ENCODE measurements around the gene IKZF3.
"Not testable (repeated sequence)": the region's sequence is repeated elsewhere in the genome, so short reads cannot be mapped to it uniquely, and the experiment has no call there.

Gene IKZF3

DNA sequence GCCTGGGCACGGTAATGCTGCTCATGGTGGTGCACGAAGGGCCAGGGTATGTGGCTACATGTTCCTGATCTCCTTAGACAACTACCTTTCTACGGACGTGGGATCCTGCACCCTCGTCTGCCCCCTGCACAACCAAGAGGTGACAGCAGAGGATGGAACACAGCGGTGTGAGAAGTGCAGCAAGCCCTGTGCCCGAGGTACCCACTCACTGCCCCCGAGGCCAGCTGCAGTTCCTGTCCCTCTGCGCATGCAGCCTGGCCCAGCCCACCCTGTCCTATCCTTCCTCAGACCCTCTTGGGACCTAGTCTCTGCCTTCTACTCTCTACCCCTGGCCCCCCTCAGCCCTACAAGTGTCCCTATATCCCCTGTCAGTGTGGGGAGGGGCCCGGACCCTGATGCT lies 152.3 kb downstream of the IKZF3 start:
- DNase-seq (ENCODE audit: low read depth): no peak
- no peak overlapping the region for H3K4me3 ChIP-seq (ENCODE audit: control insufficient read depth, low read depth, low read length)
- TF ChIP-seq, protein P1, sequence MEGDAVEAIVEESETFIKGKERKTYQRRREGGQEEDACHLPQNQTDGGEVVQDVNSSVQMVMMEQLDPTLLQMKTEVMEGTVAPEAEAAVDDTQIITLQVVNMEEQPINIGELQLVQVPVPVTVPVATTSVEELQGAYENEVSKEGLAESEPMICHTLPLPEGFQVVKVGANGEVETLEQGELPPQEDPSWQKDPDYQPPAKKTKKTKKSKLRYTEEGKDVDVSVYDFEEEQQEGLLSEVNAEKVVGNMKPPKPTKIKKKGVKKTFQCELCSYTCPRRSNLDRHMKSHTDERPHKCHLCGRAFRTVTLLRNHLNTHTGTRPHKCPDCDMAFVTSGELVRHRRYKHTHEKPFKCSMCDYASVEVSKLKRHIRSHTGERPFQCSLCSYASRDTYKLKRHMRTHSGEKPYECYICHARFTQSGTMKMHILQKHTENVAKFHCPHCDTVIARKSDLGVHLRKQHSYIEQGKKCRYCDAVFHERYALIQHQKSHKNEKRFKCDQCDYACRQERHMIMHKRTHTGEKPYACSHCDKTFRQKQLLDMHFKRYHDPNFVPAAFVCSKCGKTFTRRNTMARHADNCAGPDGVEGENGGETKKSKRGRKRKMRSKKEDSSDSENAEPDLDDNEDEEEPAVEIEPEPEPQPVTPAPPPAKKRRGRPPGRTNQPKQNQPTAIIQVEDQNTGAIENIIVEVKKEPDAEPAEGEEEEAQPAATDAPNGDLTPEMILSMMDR (conservative IDR thresholded peaks at IDR 0.05; ENCODE audit: control insufficient read depth, insufficient read depth, low read depth, low read length): no peak

GRCh38 chr17:39711071-39711470 lies 153.0 kb downstream of the IKZF3 start:
- not testable (repeated sequence) for DNase-seq (ENCODE audit: low read depth); H3K4me3 ChIP-seq (ENCODE audit: control insufficient read depth, low read depth, low read length)

- TF ChIP-seq, protein P1 (conservative IDR thresholded peaks at IDR 0.05; ENCODE audit: control insufficient read depth, insufficient read depth, low read depth, low read length): no peak
- no peak overlapping the region for H3K4me3 ChIP-seq (ENCODE audit: control insufficient read depth, low read depth, low read length)
- no peak for DNase-seq (ENCODE audit: low read depth)
Measured at GRCh38 chr17:39709998-39710964, 153.8 kb downstream of the IKZF3 start.

DNA sequence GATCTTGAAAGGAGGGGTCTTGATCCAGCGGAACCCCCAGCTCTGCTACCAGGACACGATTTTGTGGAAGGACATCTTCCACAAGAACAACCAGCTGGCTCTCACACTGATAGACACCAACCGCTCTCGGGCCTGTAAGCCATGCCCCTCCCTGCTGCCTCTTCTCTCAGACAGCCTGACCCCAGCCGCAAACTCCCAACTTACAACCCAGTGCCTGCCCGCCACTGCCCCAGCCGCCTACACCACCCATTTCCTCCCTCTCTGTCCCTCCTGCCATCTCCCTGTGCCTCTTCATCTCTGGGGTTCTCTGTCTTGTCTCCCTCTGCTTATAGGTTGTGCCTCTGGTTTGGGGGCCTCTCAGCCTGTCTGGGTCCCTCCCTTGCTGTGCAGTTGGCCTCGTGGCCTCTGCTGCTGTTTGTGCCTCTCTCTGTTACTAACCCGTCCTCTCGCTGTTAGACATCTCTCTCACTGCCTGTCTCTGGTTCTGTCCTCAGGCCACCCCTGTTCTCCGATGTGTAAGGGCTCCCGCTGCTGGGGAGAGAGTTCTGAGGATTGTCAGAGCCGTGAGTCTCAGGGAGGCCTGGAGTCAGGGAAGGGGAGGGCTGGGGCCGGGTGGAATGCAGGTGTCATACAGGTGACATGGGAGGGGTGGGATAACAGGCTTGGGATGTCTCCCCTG lies 154.7 kb downstream of the IKZF3 start:
- no peak for DNase-seq (ENCODE audit: low read depth)
- TF ChIP-seq, protein P1 (conservative IDR thresholded peaks at IDR 0.05; ENCODE audit: control insufficient read depth, insufficient read depth, low read depth, low read length): no peak

More for the DNA sequence above, 154.7 kb downstream of the IKZF3 start:
- H3K4me3 ChIP-seq (ENCODE audit: control insufficient read depth, low read depth, low read length): no peak overlapping the region
